Testis (tissue), 2 donors: ENCODE measurements around the gene WIPF3.

ENCODE experiments used
- CTCF ChIP-seq, 3 experiments: fragments of 450-650 bp in 2 of 3; fragments of 200-600 bp in 1 of 3; sonication (generic) in 1 of 3; IDR thresholded peaks; one replicate each; pipeline ENCODE4 v1.5.1; 2016 to 2019; ENCODE audit warnings: antibody characterized with exemption in 3 of 3, mild to moderate bottlenecking in 2 of 3, moderate library complexity in 1 of 3
- POLR2A ChIP-seq: fragments of 450-650 bp; IDR thresholded peaks from one replicate; pipeline ENCODE4 v1.6.1; 2017; ENCODE audit warnings: antibody characterized with exemption, mild to moderate bottlenecking, moderate library complexity

DNA sequence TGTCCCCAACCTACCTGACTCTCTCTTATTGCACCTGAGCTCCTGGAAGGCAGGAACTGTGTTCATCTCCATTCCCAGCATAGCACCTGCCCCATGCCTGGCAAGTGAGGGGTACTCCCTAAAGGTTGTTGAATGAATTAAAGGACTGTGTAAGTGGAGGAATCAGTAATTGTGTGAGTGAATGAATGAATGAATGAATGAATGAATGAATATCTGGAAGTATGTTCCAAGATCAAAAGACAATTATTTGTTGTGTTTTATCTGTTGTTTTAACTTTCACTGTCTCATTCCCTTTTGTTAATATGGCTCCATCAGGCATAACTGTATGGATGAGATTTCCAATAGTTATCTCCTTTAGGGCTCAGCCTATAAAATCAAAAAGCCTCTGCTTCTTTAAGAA is 4.0 kb downstream of the WIPF3 start:
- TF ChIP-seq CTCF (IDR thresholded peaks at IDR 0.05) = no peak
- no peak for TF ChIP-seq POLR2A
